ENCODE results near the gene MEAK7. TPM values are rescaled to one million over a fixed set of nuclear protein-coding genes. Genes with fewer than 3 reads are reported as not detected.
A peak's percentile ranks its signal among the peaks of the same experiment; 100 is the strongest.

Gene MEAK7
- total RNA-seq, 2 experiments from 2014 or later, result 62.3 to 72.4 TPM

GRCh38 chr16:84511180-84511800, 6.8 kb upstream of the MEAK7 start:
- POLR2A ChIA-PET, result interaction anchor here (0.6 to 1.9 kb wide), 7 partner anchors 22 to 111 kb away, joined by 3 to 8 read pairs (median 3); partner anchors contain the start of gene COTL1

GRCh38 chr16:84509032-84509950, 4.8 kb upstream of the MEAK7 start:
- peak overlapping the region; percentile 18 for H3K27ac Mint-ChIP-seq
- DNase-seq (no peak), ATAC-seq (no peak)
- no peak overlapping the region for H3K4me3 Mint-ChIP-seq
- ChIA-PET CTCF (interaction anchor here (1.0 to 12.3 kb wide), 6 partner anchors 11 to 163 kb away, joined by 3 to 172 read pairs (median 34); no protein-coding TSS in a partner anchor), POLR2A (no interaction called here)
- no peaks in the 10 kb centered on the region for H3K27me3 Mint-ChIP-seq (ENCODE audit: low read depth)
- peaks cover 93% of the 10 kb centered on the region for H3K4me1 Mint-ChIP-seq (ENCODE audit: low read depth)
- H3K9me3 Mint-ChIP-seq (ENCODE audit: insufficient read depth), result no peaks in the 10 kb centered on the region
- peaks cover 46% of the 10 kb centered on the region for H3K36me3 Mint-ChIP-seq (ENCODE audit: low read depth)

More at GRCh38 chr16:84511180-84511800, 6.8 kb upstream of the MEAK7 start:
- DNase-seq (peak; percentile 89), ATAC-seq (no peak)
- Mint-ChIP-seq H3K27me3 (ENCODE audit: low read depth) (no peaks in the 10 kb centered on the region), H3K4me3 (peak overlapping the region; percentile 55), H3K9me3 (ENCODE audit: insufficient read depth) (no peaks in the 10 kb centered on the region), H3K27ac (peak overlapping the region; percentile 88), H3K4me1 (ENCODE audit: low read depth) (peaks cover 91% of the 10 kb centered on the region), H3K36me3 (ENCODE audit: low read depth) (peaks cover 55% of the 10 kb centered on the region)
- CTCF ChIA-PET, result interaction anchor here (0.7 to 12.3 kb wide), 31 partner anchors 9 to 279 kb away, joined by 3 to 172 read pairs (median 4); no protein-coding TSS in a partner anchor

- DNase-seq (peak; percentile 58), ATAC-seq (peak; percentile 17)
- ChIA-PET CTCF (interaction anchor here (0.7 to 12.3 kb wide), 8 partner anchors 11 to 228 kb away, joined by 3 to 172 read pairs (median 14); partner anchors contain the start of gene KLHL36), POLR2A (no interaction called here)
- peaks cover 42% of the 10 kb centered on the region for H3K36me3 Mint-ChIP-seq (ENCODE audit: low read depth)
- H3K27ac Mint-ChIP-seq, result peak overlapping the region; percentile 53
- no peaks in the 10 kb centered on the region for H3K27me3 Mint-ChIP-seq (ENCODE audit: low read depth)
- no peaks in the 10 kb centered on the region for H3K9me3 Mint-ChIP-seq (ENCODE audit: insufficient read depth)
- H3K4me1 Mint-ChIP-seq (ENCODE audit: low read depth), result peaks cover 88% of the 10 kb centered on the region
- peak overlapping the region; percentile 24 for H3K4me3 Mint-ChIP-seq
Observed at GRCh38 chr16:84508502-84508901, 4.0 kb upstream of the MEAK7 start.

- CTCF ChIA-PET, result interaction anchor here (0.7 to 12.3 kb wide), 31 partner anchors 8 to 321 kb away, joined by 3 to 172 read pairs (median 6); partner anchors contain the start of genes KLHL36 and TAF1C
- Mint-ChIP-seq H3K4me1 (ENCODE audit: low read depth) (peaks cover 80% of the 10 kb centered on the region), H3K36me3 (ENCODE audit: low read depth) (peaks cover 39% of the 10 kb centered on the region)
Observed at GRCh38 chr16:84507011-84507982, 2.8 kb upstream of the MEAK7 start.

GRCh38 chr16:84505249-84506187, 1.1 kb upstream of the MEAK7 start:
- ATAC-seq, result no peak
- H3K4me1 Mint-ChIP-seq (ENCODE audit: low read depth), result peaks cover 62% of the 10 kb centered on the region
- POLR2A ChIA-PET, result interaction anchor here (0.6 to 1.8 kb wide), 10 partner anchors 11 to 244 kb away, joined by 3 to 9 read pairs (median 3); no protein-coding TSS in a partner anchor
- peak overlapping the region; percentile 82 for H3K4me3 Mint-ChIP-seq
- no peaks in the 10 kb centered on the region for H3K9me3 Mint-ChIP-seq (ENCODE audit: insufficient read depth)
- DNase-seq, result no peak
- H3K27me3 Mint-ChIP-seq (ENCODE audit: low read depth), result no peaks in the 10 kb centered on the region
- peak overlapping the region; percentile 86 for H3K27ac Mint-ChIP-seq
- peaks cover 30% of the 10 kb centered on the region for H3K36me3 Mint-ChIP-seq (ENCODE audit: low read depth)
- CTCF ChIA-PET, result interaction anchor here (0.7 to 12.3 kb wide), 31 partner anchors 7 to 594 kb away, joined by 3 to 172 read pairs (median 5); partner anchors contain the start of gene TAF1C

More at GRCh38 chr16:84507011-84507982, 2.8 kb upstream of the MEAK7 start:
- ATAC-seq, result no peak
- POLR2A ChIA-PET, result interaction anchor here (1.0 to 1.8 kb wide), 4 partner anchors 11 to 111 kb away, joined by 3 to 9 read pairs (median 3); partner anchors contain the start of gene COTL1
- Mint-ChIP-seq H3K9me3 (ENCODE audit: insufficient read depth) (no peaks in the 10 kb centered on the region), H3K27ac (peak overlapping the region; percentile 53), H3K27me3 (ENCODE audit: low read depth) (no peaks in the 10 kb centered on the region), H3K4me3 (peak overlapping the region; percentile 61)
- peak; percentile 53 for DNase-seq

- ChIA-PET CTCF (interaction anchor here (1.0 kb wide), 1 partner anchor 10 kb away, joined by 3 read pairs; no protein-coding TSS in a partner anchor), POLR2A (interaction anchor here (0.6 to 0.7 kb wide), 2 partner anchors 12 to 714 kb away, joined by 3 read pairs; no protein-coding TSS in a partner anchor)
- no peak for DNase-seq
- Mint-ChIP-seq H3K4me3 (peak overlapping the region; percentile 35), H3K4me1 (ENCODE audit: low read depth) (peaks cover 49% of the 10 kb centered on the region), H3K9me3 (ENCODE audit: insufficient read depth) (no peaks in the 10 kb centered on the region), H3K27ac (peak overlapping the region; percentile 24), H3K36me3 (ENCODE audit: low read depth) (peaks cover 36% of the 10 kb centered on the region), H3K27me3 (ENCODE audit: low read depth) (no peaks in the 10 kb centered on the region)
- peak; percentile 1 for ATAC-seq
Observed at GRCh38 chr16:84503751-84504395, 586 bp downstream of the MEAK7 start.

GRCh38 chr16:84502581-84502980, 1.9 kb downstream of the MEAK7 start:
- no peaks in the 10 kb centered on the region for H3K9me3 Mint-ChIP-seq (ENCODE audit: insufficient read depth)
- no peaks in the 10 kb centered on the region for H3K27me3 Mint-ChIP-seq (ENCODE audit: low read depth)
- DNase-seq (no peak), ATAC-seq (no peak)
- CTCF ChIA-PET, result no interaction called here
- peaks cover 36% of the 10 kb centered on the region for H3K4me1 Mint-ChIP-seq (ENCODE audit: low read depth)
- POLR2A ChIA-PET, result interaction anchor here (0.7 kb wide), 1 partner anchor 11 kb away, joined by 4 read pairs; no protein-coding TSS in a partner anchor
- peaks cover 38% of the 10 kb centered on the region for H3K36me3 Mint-ChIP-seq (ENCODE audit: low read depth)
- no peak overlapping the region for H3K27ac Mint-ChIP-seq
- H3K4me3 Mint-ChIP-seq, result no peak overlapping the region

GRCh38 chr16:84502075-84502474, 2.4 kb downstream of the MEAK7 start:
- no peaks in the 10 kb centered on the region for H3K27me3 Mint-ChIP-seq (ENCODE audit: low read depth)
- CTCF ChIA-PET, result no interaction called here
- DNase-seq (no peak), ATAC-seq (no peak)
- H3K27ac Mint-ChIP-seq, result no peak overlapping the region
- peaks cover 31% of the 10 kb centered on the region for H3K4me1 Mint-ChIP-seq (ENCODE audit: low read depth)
- no peaks in the 10 kb centered on the region for H3K9me3 Mint-ChIP-seq (ENCODE audit: insufficient read depth)
- peaks cover 40% of the 10 kb centered on the region for H3K36me3 Mint-ChIP-seq (ENCODE audit: low read depth)
- POLR2A ChIA-PET, result interaction anchor here (0.7 kb wide), 1 partner anchor 12 kb away, joined by 4 read pairs; no protein-coding TSS in a partner anchor
- H3K4me3 Mint-ChIP-seq, result no peak overlapping the region

GRCh38 chr16:84501077-84501735, 3.3 kb downstream of the MEAK7 start:
- CTCF ChIA-PET, result no interaction called here
- ATAC-seq, result no peak

More at GRCh38 chr16:84501077-84501735, 3.3 kb downstream of the MEAK7 start:
- DNase-seq, result no peak
- Mint-ChIP-seq H3K4me1 (ENCODE audit: low read depth) (peaks cover 25% of the 10 kb centered on the region), H3K27ac (no peak overlapping the region), H3K9me3 (ENCODE audit: insufficient read depth) (no peaks in the 10 kb centered on the region), H3K27me3 (ENCODE audit: low read depth) (no peaks in the 10 kb centered on the region), H3K36me3 (ENCODE audit: low read depth) (peaks cover 45% of the 10 kb centered on the region), H3K4me3 (no peak overlapping the region)
- POLR2A ChIA-PET, result no interaction called here

All from activated CD8-positive, alpha-beta T cell treated with anti-CD3 and anti-CD28 coated beads, Interleukin-2, amount 10 ng/mL, durations not matched to agents 7 days and 5 days (primary cell).